SK-N-SH (cell line): Measurements from ENCODE around the gene HSPA6. TPM values are rescaled to one million over a fixed set of nuclear protein-coding genes. Genes with fewer than 3 reads are reported as not detected.
"Not testable (repeated sequence)": the region's sequence is repeated elsewhere in the genome, so short reads cannot be mapped to it uniquely, and the experiment has no call there.

ENCODE experiments used
- CTCF ChIA-PET: fragments of 300-600, 350-600 bp; formaldehyde crosslinking; extraction: SDS; loops from one replicate; lab custom pipeline; 2021; lab: Yijun Ruan, JAX
- POLR2A ChIA-PET: fragments of 350-600 bp; sonication (Branson Sonifier 250); formaldehyde crosslinking; extraction: SDS; loops from one replicate; lab custom pipeline; 2020; ENCODE audit warnings: antibody characterized with exemption, inconsistent platforms; lab: Yijun Ruan, JAX
- DNase-seq: peaks from one replicate; pipeline ENCODE4 v3.0.0; 2012
- H2AFZ ChIP-seq: fragments of 200-600 bp; sonication (generic); 2 replicates; pipeline ENCODE4 v1.8.1; 2016; ENCODE audit warnings: antibody characterized with exemption, mild to moderate bottlenecking, low read depth
- H3F3A ChIP-seq: fragments of 200-600 bp; sonication (generic); replicated peaks from 2 replicates; pipeline ENCODE3; 2016; ENCODE audit warnings: antibody characterized with exemption, mild to moderate bottlenecking; ENCODE audit not compliant: insufficient read depth
- H3K27ac ChIP-seq, 2 experiments: fragments of 200-500 bp in 1 of 2; fragments of 200-600 bp in 1 of 2; sonication (Bioruptor generic) in 1 of 2; sonication (generic), shearing (Covaris generic) in 1 of 2; 2 replicates each; pipeline versions ENCODE4 v1.5.1 to v1.6.1; 2014 to 2016; ENCODE audit warnings: low read depth in 2 of 2, inconsistent platforms in 1 of 2, low read length in 1 of 2, mild to moderate bottlenecking in 1 of 2, mixed read lengths in 1 of 2
- H3K27me3 ChIP-seq: fragments of 200-600 bp; sonication (generic), shearing (Covaris generic); 2 replicates; pipeline ENCODE4 v1.6.1; 2016; ENCODE audit warnings: mixed run types; ENCODE audit not compliant: insufficient read depth
- H3K36me3 ChIP-seq, 2 experiments: fragments of 200-500 bp in 1 of 2; fragments of 200-600 bp in 1 of 2; sonication (Bioruptor generic) in 1 of 2; sonication (generic) in 1 of 2; replicated peaks in 1 of 2; 2 replicates each; pipeline versions ENCODE3 to v1.5.1; 2014 to 2016; ENCODE audit warnings: low read length in 1 of 2, mild to moderate bottlenecking in 1 of 2; ENCODE audit not compliant: insufficient read depth in 2 of 2, control insufficient read depth in 1 of 2
- H3K4me1 ChIP-seq, 2 experiments: fragments of 200-500 bp in 1 of 2; fragments of 200-600 bp in 1 of 2; sonication (Bioruptor generic) in 1 of 2; sonication (generic), shearing (Covaris generic) in 1 of 2; 2 replicates each; pipeline versions ENCODE4 v1.5.1 to v1.6.1; 2014 to 2016; ENCODE audit warnings: low read depth in 1 of 2, low read length in 1 of 2, mixed run types in 1 of 2; ENCODE audit not compliant: insufficient read depth in 2 of 2, control insufficient read depth in 1 of 2
- H3K4me2 ChIP-seq: fragments of 200-600 bp; sonication (generic), shearing (Covaris generic); 2 replicates; pipeline ENCODE4 v1.6.1; 2017; ENCODE audit warnings: mixed run types
- H3K4me3 ChIP-seq, 2 experiments: fragments of 200-500 bp in 1 of 2; fragments of 200-600 bp in 1 of 2; sonication (Bioruptor generic) in 1 of 2; sonication (generic), shearing (Covaris generic) in 1 of 2; 2 replicates each; pipeline versions ENCODE4 v1.5.1 to v1.8.1; 2014 to 2016; ENCODE audit warnings: low read depth in 2 of 2, inconsistent platforms in 1 of 2, low read length in 1 of 2, mild to moderate bottlenecking in 1 of 2, mixed read lengths in 1 of 2, moderate library complexity in 1 of 2
- H3K79me2 ChIP-seq: fragments of 200-600 bp; sonication (generic); 2 replicates; pipeline ENCODE4 v1.8.1; 2017; ENCODE audit warnings: mild to moderate bottlenecking; ENCODE audit not compliant: insufficient read depth
- H3K9ac ChIP-seq: fragments of 200-600 bp; sonication (generic); 2 replicates; pipeline ENCODE4 v1.6.1; 2017; ENCODE audit warnings: mixed run types
- H3K9me2 ChIP-seq: fragments of 200-600 bp; sonication (generic); 2 replicates; pipeline ENCODE4 v1.6.1; 2017; ENCODE audit warnings: mixed run types
- H3K9me3 ChIP-seq: fragments of 200-600 bp; sonication (generic); 2 replicates; pipeline ENCODE4 v1.6.1; 2017; ENCODE audit warnings: mixed run types, mild to moderate bottlenecking, moderate library complexity
- H4K20me1 ChIP-seq: fragments of 200-600 bp; sonication (generic); 2 replicates; pipeline ENCODE4 v1.6.1; 2017; ENCODE audit warnings: mild to moderate bottlenecking, mixed run types; ENCODE audit not compliant: insufficient read depth
- EP300 ChIP-seq, 2 experiments: IDR thresholded peaks; 2 replicates each; pipeline versions ENCODE4 v1.4.0 to v1.6.1; 2012; ENCODE audit warnings: borderline replicate concordance in 1 of 2, low read depth in 1 of 2, low read length in 1 of 2
- GATA2 ChIP-seq: sonication (generic); formaldehyde crosslinking; IDR thresholded peaks from 2 replicates; pipeline ENCODE4 v1.5.0; 2020; ENCODE audit warnings: mild to moderate bottlenecking, missing genetic modification reagents
- JUND ChIP-seq: IDR thresholded peaks from 2 replicates; pipeline ENCODE4 v1.4.0; 2012
- MEF2A ChIP-seq: IDR thresholded peaks from 2 replicates; pipeline ENCODE4 v1.4.0; 2012; ENCODE audit warnings: low read depth, borderline replicate concordance
- MXI1 ChIP-seq: IDR thresholded peaks from 2 replicates; pipeline ENCODE4 v1.6.1; 2012; ENCODE audit warnings: mild to moderate bottlenecking, low read depth, low read length, improper control_type of control experiment
- RAD21 ChIP-seq: IDR thresholded peaks from 2 replicates; pipeline ENCODE4 v1.6.1; 2012; ENCODE audit warnings: mild to moderate bottlenecking, low read length
- RCOR1 ChIP-seq: fragments of 150-350 bp; IDR thresholded peaks from 2 replicates; pipeline ENCODE4 v1.6.1; 2017; ENCODE audit warnings: antibody characterized with exemption, low read length
- WGBS: methylation state at CpG from one replicate; pipeline ENCODE4 v1.1.6; 2017; ENCODE audit warnings: low lambda C conversion rate; 5-methylcytosine and 5-hydroxymethylcytosine counted together
- polyA plus RNA-seq, 3 experiments: library from polyadenylated mRNA; depleted of rRNA; stranded (reverse); fragments of >200 nt; gene quantifications; 2 replicates each; pipeline ENCODE4 v1.2.3, GENCODE V29; 2012
- TF ChIP-seq, protein P1 (sequence below): fragments of 150-350 bp; IDR thresholded peaks from 2 replicates; pipeline ENCODE4 v1.6.1; 2017; ENCODE audit warnings: antibody characterized with exemption, low read length, low read depth, borderline replicate concordance

Gene HSPA6
- polyA plus RNA-seq, 1 of the 3 experiments (the other 2 are of a cell fraction), result 0.07 TPM

DNA sequence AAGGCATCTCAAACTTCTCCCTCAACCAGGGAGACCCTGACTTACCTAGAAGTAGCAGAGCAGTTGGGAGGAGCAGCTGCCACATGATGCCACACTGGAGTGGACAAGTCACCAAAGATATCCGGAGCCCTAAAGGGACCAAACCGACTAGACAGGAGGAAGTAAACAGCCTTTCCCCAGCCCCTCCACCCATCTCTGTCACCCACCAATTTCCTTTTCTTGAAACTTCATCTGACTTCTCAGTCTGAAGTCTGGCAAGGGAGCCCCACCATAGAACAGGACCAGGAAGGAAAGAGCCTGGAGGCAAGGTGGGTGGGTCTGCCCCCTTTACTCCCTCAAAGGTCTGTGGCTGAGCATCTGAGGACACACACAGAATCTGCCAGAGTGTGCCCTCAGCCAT is 25.3 kb downstream of the HSPA6 start, which contains the start of gene FCGR3A:
FCGR3A (minus strand) TSS at position 167 of the 400 bp plus-strand sequence; CDS start at position 85, 82 bp downstream.
- TF ChIP-seq RCOR1, result no peak
- no peak for TF ChIP-seq RAD21
- no peak for TF ChIP-seq GATA2
- no peak for TF ChIP-seq MXI1
- TF ChIP-seq JUND, result no peak
- TF ChIP-seq, protein P1, sequence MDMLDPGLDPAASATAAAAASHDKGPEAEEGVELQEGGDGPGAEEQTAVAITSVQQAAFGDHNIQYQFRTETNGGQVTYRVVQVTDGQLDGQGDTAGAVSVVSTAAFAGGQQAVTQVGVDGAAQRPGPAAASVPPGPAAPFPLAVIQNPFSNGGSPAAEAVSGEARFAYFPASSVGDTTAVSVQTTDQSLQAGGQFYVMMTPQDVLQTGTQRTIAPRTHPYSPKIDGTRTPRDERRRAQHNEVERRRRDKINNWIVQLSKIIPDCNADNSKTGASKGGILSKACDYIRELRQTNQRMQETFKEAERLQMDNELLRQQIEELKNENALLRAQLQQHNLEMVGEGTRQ, result no peak
- no peak for TF ChIP-seq MEF2A
- TF ChIP-seq EP300 (IDR thresholded peaks at IDR 0.05; ENCODE audit: borderline replicate concordance in 1 of 2, low read depth in 1 of 2, low read length in 1 of 2), result no peak
- no peak within 1 kb of the TSS for H3K27ac ChIP-seq
- no peak within 1 kb of the TSS for H2AFZ ChIP-seq
- peaks cover 7% of the 10 kb centered on the region; the same call in 1 of the 2 replicates for H3K27me3 ChIP-seq
- no peaks in the 10 kb centered on the region for H3F3A ChIP-seq
- H3K9ac ChIP-seq, result no peak within 1 kb of the TSS
- no peaks in the 10 kb centered on the region for H3K9me3 ChIP-seq
- WGBS, result 6% methylated on average over 2 of the region's 2 CpGs
- CTCF ChIA-PET, result no interaction called here
- POLR2A ChIA-PET, result no interaction called here
- no peaks in the 10 kb centered on the region for H3K4me1 ChIP-seq
- no peaks in the 10 kb centered on the region for H3K9me2 ChIP-seq
- H3K36me3 ChIP-seq, result no peaks in the 10 kb centered on the region
- H3K4me2 ChIP-seq, result no peak within 1 kb of the TSS
- H4K20me1 ChIP-seq, result no peaks in the 10 kb centered on the region
- DNase-seq, result no peak
- no peaks in the 10 kb centered on the region for H3K79me2 ChIP-seq
- no peak within 1 kb of the TSS for H3K4me3 ChIP-seq

DNA sequence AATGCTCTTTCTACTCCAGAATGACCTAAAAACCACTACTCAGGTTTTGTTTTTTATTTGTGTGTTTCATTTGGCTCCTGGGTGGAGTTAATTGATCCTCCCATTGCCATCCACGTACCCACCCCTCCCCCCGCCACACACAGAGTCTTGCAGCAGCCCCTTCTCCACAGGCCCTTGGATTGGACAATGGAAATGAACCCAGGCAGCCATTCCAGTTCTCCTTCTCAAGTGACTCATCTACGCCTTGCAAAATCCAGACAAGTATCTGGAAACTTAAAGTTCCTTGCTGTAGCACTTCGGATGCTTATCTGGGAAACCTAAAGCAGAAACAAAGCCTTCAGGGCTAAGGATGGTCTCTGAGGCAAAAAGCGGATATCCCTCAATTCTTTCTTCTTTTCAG is 26.6 kb downstream of the HSPA6 start:
- H2AFZ ChIP-seq, H3K27ac ChIP-seq, H3F3A ChIP-seq, H3K27me3 ChIP-seq, POLR2A ChIA-PET, DNase-seq, H3K4me1 ChIP-seq, H3K9me2 ChIP-seq, H3K79me2 ChIP-seq, H3K9me3 ChIP-seq, H3K36me3 ChIP-seq, H4K20me1 ChIP-seq, H3K4me3 ChIP-seq, H3K9ac ChIP-seq, H3K4me2 ChIP-seq, CTCF ChIA-PET: not testable (repeated sequence)
- 7% methylated on average over 5 of the region's 5 CpGs for WGBS

DNA sequence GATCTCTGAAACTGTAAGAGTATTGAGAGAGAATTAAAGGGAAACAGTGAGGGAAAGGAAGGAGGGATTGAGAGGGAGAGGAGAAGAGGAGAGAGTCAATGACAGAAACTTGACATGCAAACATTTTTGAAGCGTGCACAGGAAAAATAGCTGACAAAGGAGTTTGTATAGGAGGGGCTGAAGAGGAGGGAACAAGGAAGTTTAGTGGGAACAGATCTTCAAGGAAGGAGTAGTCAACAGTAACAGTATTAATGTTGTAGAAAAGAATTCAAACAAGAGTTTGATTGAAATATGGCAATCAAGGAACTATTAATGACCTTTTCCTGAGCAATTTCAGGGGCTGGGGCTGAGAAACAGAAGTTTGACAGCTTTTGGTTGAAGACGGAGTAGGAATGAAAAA is 29.3 kb downstream of the HSPA6 start:
- H3K36me3 ChIP-seq, H3K9ac ChIP-seq, H3K4me3 ChIP-seq, H3K4me1 ChIP-seq, H3K9me3 ChIP-seq, H3K79me2 ChIP-seq, H4K20me1 ChIP-seq, H3F3A ChIP-seq, H2AFZ ChIP-seq, POLR2A ChIA-PET, H3K4me2 ChIP-seq, H3K9me2 ChIP-seq, CTCF ChIA-PET, H3K27ac ChIP-seq, DNase-seq, H3K27me3 ChIP-seq: not testable (repeated sequence)
- WGBS, result 34% methylated on average over 2 of the region's 2 CpGs

DNA sequence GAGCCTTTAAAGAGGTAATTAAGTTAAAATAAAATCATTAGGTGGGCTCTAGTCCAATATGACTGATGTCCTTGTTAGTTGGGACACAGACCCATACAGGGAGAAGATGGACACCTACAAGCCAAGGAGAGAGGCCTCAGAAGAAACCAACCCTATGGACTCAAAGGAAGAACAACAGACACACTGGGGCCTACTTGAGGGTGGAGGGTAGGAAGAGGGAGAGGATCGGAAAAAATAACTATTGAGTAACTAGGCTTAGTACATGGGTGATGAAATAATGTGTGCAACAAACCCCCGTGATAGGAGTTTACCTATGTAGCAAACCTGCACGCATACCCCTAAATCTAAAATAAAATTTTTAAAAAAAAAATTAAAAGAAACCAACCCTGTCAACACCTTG is 30.0 kb downstream of the HSPA6 start:
- DNase-seq, H4K20me1 ChIP-seq, H3K27me3 ChIP-seq, POLR2A ChIA-PET, H2AFZ ChIP-seq, H3K4me1 ChIP-seq, H3K9me3 ChIP-seq, H3K4me3 ChIP-seq, H3K27ac ChIP-seq, H3K9ac ChIP-seq, CTCF ChIA-PET, H3F3A ChIP-seq, H3K4me2 ChIP-seq, H3K9me2 ChIP-seq, H3K79me2 ChIP-seq, H3K36me3 ChIP-seq: not testable (repeated sequence)
- 33% methylated on average over 3 of the region's 3 CpGs for WGBS

DNA sequence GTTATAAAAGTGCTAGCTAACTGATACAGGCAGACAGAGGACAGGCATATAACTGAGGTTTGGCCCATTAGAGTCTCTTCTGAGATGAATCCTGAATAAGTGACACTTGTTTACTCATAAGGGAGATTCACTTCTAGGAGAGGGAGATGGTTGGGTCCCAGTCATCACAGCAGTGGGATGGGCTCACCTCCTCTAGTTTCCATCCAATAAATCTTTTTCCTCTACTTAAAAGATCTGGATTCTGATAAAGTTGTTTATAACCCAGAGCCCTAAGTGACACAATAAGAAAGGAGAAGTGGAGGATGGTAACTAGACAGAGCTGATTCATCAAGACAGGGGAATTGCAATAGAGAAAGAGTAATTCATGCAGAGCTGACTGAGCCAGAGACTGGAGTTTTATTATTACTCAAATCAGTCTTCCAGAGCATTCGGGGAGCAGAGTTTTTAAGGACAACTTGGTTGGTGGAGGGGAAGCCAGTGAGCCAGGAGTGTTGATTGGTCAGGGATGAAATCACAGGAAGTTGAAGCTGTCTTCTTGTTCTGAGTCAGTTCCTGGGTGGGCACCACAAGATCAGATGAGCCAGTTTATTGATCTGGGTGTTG is 30.6 kb downstream of the HSPA6 start:
- 0% methylated on average over 1 of the region's 1 CpG for WGBS
- H3K4me2 ChIP-seq, H4K20me1 ChIP-seq, H2AFZ ChIP-seq, POLR2A ChIA-PET, CTCF ChIA-PET, H3K9ac ChIP-seq, H3K4me3 ChIP-seq, H3K4me1 ChIP-seq, H3K79me2 ChIP-seq, DNase-seq, H3K27ac ChIP-seq, H3K36me3 ChIP-seq, H3F3A ChIP-seq, H3K9me2 ChIP-seq, H3K9me3 ChIP-seq, H3K27me3 ChIP-seq: not testable (repeated sequence)
